Posterior cingulate gyrus (tissue), 11 donors: ENCODE results near the gene MAGI2.

Experiments
- DNase-seq, 10 donors: peaks; one replicate each; pipeline versions ENCODE4 v3.0.0 to v3.0.0-alpha.2; 2020 to 2021; ENCODE audit warnings: mixed read lengths in 3 of 10
- intact Hi-C: fragments of 100-400 bp; cut with DNase I; formaldehyde crosslinking; loops from one replicate; pipeline ENCODE4 v1.15.1; 2023

The MAGI2 gene

DNA sequence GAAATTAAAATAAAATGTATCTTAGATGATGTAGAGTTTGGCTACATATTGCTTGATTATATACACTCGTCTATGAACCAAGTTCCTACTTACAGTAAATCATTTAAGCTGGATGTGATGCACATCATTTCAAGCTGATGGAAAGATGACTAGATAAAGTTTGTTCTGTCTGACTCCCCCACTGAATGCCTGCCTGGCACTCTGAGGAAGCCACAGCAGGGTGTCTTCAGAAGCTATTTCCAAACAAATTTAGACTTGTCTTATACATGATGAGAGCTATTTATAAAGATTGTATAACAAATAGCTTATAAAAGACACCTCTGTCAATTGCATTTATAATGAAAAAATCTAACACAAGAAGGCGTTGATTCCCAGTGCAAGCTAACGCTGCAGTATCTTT is 741.4 kb downstream of the MAGI2 start:
- intact Hi-C loops = no loop called here
- DNase-seq = peak in 1 of 10 donors; percentile 54

DNA sequence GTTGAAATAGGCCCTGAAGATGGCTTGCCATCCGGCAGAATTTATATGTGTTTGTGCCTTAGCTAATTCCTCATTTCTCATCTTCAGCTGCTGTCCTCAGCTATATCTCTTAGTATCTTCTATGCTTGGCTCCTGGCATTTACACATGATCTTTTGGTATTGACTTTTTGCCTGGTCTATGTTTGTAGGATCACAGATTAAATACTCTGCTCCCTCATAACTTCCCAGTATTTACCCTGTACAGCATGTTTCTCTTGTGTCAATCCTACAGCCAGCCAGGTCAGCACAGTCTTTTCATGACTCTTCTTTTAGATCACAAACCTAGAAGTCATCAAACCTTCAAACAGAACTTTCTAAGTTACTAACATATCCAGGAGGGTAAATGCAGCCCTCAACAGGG is 743.8 kb downstream of the MAGI2 start:
- intact Hi-C loops = no loop called here
- no peak for DNase-seq

DNA sequence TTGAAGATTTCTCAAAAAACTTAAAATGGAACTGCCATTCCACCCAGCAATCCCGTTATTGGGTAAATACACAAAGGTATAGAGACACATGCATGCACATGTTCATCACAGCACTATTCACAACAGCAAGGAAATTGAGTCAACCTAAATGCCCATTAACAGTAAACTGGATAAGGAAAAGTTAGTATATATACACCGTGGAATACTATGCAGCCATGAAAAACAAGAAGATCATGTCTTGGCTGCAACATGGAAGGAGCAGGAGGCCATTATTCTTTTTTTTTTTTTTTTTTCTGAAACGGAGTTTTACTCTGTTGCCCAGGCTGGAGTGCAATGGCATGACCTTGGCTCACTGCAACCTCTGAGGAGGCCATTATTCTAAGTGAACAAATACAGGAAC is 749.0 kb downstream of the MAGI2 start:
- no peak for DNase-seq
- intact Hi-C loops = no loop called here

DNA sequence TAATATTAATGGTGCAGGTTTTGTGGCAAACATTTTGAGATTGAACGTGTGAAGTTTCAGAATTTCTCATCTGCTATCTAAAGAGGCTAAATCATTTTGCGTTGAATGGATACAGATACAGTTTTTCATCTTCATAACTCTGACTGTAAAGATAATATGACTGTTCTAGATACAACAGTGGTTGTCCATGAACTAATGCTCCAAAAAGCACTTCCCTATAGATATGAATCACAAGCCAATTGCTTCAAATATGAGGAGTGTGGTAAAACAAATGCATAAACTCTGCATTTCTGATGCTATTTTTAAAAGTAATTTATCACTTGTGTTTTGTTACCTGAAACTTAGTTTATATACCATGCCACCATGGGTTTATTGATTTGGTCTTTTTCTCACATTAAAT is 750.1 kb downstream of the MAGI2 start:
- intact Hi-C loops = no loop called here
- no peak for DNase-seq

DNA sequence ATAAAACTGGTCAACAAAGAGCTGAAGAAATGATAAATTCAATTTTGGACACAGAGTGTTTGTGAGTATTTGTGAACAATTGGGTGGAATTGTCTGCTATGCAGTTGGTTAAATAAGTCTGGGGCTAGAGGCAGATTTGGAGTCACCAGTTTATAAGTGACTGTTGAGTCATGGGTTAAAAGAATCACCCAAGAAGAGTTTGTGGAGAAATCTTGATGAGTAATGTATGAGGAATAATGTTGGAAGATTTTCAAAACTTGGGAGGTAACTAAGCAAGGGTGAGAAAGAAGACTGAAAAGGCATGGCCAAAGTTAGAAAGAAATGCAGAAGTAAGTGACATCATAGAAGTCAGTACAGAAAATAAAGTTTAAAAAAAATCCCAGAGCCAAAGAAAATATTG is 750.7 kb downstream of the MAGI2 start:
- no peak for DNase-seq
- intact Hi-C loops = no loop called here

DNA sequence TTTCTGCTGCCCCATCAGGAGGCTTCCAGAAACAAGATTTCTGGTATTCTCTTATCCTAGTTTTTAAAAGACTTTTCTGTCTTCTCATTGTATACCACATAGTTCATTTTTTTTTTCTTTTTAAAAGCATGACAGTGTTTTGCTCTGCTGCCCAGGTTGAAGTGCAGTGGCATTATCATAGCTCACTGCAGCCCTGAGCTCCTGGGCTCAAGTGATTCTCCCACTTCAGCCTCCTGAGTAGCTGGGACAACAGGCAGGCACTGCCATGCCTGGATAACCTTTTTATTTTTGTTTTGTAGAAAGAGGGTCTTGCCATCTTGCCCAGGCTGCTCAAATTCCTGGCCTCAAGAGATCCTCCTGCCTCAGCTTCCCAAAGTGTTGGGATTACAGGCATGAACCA is 757.6 kb downstream of the MAGI2 start:
- DNase-seq = no peak
- intact Hi-C loops = no loop called here

DNA sequence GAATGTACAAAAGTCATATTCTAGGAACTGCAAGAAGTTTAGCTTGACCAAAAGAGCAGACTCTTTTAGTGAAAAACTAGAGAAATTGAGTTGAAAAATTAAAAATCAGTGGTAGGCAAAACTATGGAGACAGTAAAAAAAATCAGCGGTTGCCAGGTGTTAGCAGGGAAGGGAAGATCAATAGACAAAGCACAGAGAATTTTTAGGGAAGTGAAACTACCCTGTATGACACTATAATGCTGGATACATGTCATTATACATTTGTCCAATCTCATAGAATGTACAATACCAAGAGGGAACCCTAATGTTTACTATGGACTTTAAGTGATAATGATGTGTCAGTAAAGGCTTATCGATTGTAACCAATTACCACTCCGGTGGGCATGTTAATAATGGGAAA is 761.9 kb downstream of the MAGI2 start:
- intact Hi-C loops = no loop called here

DNA sequence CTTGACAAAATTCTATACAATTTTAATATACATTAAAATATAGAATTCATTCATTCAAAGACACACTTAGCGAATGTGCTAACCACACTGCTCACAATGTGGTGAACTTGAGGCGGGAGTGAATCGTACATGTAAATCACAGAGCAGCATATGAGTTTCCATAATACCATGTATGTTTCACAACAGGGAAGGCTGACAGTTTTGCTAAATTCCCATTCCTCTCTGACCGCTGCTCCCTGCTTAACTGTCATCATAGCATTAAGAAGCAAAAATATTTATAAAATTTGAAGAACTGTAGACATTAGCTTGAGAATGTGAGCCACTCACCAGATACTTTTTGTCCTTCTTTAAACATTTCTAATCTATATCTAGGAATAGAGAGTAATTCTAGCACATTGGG is 763.3 kb downstream of the MAGI2 start:
- intact Hi-C loops = no loop called here
- DNase-seq = no peak

More for the DNA sequence above, 761.9 kb downstream of the MAGI2 start:
- DNase-seq = no peak

DNA sequence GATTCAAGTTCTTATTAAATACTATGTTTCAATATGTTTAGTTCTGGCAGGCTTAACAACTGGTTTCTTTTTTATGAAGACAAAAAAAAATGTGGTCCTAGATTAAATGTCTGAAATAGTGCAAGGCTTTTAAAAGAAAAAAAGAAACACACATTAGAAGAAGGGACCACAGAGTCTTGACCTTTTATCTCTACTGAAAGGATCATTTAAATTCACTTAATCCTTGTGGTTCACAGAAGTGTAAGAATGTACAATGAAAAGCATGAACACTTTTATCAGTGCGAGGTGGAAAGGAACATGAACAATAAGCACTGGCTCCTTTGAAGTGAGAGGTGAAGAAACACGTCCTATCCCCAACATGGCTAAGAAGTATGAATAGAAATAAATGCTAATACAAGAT is 765.1 kb downstream of the MAGI2 start:
- intact Hi-C loops = no loop called here
- no peak for DNase-seq

DNA sequence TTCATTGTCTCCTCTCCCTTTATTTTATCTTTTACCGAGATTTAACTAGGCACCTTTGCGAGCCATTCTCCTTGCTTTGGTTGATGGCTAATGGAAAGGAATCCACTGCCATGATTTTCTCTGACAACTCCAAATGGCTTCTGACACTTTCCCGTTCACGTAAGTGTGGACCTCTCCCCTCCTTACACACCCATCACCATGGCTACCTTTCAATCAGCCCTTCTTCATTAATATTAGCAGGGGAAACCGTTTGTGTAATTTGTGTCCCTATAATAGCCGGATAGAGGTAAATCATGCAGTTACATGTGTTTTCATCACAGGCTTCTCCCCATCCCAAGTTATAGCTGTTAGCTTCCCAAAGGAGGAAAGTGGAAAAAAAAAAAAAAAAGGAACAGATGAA is 767.3 kb downstream of the MAGI2 start:
- intact Hi-C loops = no loop called here

DNA sequence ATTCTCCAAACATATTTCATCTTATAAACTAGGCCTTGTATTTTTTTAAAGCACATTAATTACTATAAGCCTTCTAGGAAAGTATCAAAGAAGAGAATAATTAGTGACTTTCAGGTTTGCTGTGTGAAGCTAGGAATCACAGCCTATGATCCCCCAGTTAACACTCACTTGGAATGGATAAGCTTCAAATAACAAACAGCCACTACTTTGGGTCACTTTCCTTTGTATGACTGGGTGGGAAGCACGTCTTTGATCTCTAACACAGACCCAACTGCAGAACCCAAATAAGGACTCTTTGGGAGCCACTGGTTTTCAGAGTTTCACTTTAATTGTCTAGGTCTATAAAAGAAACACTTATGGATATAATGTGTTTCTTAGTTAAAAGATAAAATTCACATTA is 769.3 kb downstream of the MAGI2 start:
- no peak for DNase-seq
- intact Hi-C loops = no loop called here

More for the DNA sequence above, 767.3 kb downstream of the MAGI2 start:
- DNase-seq = no peak

DNA sequence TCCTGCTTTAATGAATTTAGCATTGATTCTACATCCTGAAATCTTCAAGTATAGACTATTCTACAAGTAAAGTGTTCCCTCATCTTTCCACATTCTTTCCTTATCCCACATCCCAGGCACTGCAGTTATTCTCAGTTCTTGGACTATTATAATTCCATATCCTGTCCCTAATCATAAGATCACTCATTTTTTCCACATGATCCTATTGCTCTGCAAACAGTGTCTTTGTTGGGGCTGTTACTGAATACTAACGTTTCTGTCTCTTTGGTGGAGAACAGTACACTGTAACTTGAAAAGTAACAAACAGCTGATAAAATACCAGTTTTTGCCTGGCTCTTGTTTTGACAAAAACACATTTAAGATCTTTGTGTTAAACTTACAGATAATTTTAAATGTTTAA is 769.9 kb downstream of the MAGI2 start:
- intact Hi-C loops = no loop called here

DNA sequence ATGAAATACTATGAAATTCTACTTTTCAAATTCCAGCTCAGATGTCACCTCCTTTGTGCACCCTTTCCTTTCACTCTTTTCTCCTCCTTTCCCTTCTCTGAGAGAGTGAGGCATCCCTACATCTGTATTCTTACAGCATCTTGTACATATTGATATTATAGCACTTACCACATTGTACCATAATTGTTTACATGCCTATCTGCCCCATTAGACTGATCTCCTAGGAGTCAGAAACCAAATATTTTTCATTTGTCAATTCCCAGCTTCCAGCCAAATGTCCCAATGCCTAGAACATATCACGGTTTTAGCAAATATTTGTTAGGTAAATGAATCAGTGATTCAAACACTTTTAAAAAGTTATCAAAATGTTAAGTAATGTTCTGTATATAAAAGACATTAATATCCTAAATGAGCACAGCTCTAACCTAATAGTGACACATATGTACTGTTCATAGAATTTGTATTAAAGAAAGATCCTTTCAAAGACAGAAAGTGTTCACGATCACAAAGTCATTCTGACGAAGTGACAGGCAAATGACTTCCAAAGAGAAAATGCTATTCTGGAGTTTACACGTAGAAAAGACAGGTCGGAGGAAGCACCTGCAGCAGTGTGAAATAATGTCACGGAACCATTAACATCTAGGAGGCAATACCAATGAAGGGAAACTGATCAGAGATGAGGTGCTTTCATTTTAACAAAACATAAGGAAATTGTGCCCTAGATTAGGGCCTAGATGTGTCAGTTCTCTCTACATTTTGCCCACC is 774.2 kb downstream of the MAGI2 start:
- intact Hi-C loops = no loop called here
- no peak for DNase-seq

More for the DNA sequence above, 769.9 kb downstream of the MAGI2 start:
- no peak for DNase-seq

DNA sequence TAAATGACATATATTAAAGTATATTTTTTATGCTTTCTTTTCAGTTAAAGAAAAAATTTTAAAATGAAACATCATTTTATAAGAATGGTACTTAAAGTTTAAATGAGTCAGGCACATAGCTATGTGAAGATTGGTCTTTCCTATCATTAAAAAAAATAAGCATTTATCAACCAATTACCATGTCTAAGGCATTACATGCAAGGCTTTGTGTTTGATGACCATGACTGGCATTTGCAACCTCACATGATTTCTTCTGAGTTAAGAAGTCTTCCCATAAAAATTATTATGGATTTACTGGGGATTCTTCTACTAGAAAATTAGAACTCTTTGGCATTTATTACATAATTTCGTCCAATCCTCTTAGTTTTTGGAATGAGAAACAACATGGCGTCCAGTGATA is 776.1 kb downstream of the MAGI2 start:
- intact Hi-C loops = no loop called here
- no peak for DNase-seq

DNA sequence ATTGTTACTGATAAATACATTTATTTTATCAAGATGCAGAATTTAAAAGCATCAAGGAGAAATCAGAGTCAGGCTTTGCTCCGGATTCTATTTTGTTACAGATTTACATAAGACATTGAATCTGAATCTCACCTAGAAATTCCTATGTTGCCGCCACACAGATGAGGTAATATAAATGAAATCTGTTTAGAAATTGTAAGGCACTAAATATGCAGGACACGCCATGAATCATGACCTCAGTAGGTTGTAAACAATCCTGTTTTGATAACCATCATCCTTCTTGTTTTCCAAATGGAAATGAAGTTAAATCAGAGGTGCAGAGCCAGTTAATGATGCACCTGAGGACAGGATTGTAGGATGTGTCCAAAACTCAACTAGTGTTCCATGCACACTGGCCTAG is 778.0 kb downstream of the MAGI2 start:
- DNase-seq = no peak
- intact Hi-C loops = no loop called here

DNA sequence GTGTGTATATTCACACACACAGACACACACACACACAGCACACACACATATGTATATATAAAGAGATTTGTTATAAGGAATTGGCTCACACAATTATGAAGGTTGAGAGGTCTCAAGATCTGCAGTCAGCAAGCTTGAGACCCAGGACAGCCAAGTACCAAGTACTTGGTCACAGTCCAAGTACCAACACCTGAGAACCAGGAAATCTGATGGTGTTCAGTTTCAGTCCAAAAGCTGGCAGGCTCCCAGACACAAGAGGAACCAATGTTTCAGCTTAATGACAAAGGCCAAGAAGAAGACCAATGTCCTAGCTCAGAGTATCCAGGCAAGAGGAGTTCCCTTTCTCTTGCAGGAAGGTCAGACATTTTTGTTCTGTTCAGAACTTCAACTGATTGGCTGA is 780.2 kb downstream of the MAGI2 start:
- intact Hi-C loops = no loop called here
- no peak for DNase-seq

DNA sequence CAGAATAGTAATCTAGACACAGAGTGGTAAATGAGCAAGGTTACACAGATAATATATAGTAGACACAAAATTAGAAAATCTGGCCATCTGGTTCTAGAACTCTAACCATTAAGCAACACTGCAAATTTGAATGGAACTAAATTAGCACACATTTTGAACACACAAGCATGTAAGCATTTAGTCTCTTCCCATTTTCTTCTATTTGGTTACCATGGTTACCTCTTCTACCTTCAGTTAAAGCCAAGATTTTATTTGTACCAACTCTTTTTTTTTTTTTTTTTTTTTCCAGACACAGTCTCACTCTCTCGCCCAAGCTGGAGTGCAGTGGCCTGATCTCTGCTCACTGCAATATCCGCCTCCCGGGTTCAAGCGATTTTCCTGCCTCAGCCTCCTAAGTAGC is 790.5 kb downstream of the MAGI2 start:
- intact Hi-C loops = no loop called here
- no peak for DNase-seq

DNA sequence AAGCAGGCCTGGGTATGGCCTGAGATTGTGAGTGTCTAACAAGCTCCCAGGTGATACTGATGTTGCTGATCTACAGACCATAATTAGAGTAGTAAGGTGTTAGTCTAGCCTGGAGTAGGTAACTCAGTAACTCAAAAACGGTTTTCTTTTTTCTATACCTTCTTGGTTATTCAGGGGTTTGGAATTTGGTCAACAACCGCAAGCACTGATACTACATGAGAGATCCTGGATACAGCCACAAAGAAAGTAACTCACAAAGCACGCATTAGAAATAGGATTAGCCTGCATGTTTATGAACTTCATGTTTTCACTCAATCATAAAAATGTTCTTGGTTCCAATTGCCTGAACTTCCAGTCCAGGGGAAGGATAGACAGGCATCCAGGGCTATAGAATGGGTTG is 803.5 kb downstream of the MAGI2 start:
- intact Hi-C loops = no loop called here
- no peak for DNase-seq

DNA sequence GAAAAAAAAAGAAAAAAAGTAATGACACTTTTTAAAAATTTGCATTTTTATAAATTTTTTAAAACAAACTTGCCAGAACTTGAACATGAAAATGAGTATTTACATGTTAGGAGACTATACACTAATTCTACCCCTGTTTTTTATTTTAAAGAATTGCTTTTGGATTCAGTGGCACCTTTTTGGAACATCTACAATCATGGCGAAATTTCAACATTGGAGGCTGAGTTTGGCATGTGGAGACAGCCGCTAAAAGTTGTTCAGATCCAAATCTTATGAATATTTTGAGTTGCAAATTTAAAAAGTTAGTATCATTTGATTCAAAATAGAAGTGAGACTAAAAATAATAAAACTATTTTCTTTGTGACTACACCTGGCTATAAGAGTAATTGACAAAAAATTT is 804.2 kb downstream of the MAGI2 start:
- DNase-seq = no peak
- intact Hi-C loops = no loop called here

DNA sequence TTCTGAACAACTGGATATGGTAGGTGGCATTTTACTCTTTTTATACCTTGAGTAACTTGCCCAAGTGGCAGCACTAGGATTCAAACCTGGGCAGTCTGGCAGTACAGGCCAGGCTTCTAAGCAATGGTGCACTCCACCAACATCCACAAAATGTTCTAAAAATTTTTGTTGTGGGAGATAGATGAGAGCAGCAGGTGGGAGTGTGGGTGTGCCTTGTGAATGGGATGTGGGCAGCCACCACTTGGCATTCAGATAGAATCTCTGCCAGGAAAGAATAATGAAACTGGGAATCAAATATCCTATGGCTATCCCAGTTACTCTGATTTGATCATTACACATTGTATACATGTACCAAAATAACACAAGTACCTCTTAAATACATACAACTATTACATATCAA is 810.7 kb downstream of the MAGI2 start:
- intact Hi-C loops = no loop called here
- DNase-seq = peak in 1 of 10 donors; percentile 37

DNA sequence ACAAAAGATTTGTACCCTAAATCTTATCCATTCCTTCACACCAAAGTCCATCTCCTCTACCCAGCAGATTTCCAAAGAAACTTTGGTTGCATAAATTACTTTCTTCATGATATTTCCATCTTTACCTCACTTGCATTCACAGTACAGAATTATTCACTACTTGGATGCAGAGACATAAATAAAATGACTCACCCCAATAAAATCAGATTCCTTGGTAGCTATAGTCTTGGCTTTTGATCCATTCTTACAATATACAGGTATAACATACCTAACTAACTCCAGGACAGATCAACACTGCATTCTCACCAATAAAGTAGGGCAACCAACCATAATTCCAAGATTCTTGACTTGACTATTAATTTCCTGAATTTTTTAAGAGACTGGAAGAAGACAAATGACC is 815.1 kb downstream of the MAGI2 start:
- no peak for DNase-seq
- intact Hi-C loops = no loop called here

DNA sequence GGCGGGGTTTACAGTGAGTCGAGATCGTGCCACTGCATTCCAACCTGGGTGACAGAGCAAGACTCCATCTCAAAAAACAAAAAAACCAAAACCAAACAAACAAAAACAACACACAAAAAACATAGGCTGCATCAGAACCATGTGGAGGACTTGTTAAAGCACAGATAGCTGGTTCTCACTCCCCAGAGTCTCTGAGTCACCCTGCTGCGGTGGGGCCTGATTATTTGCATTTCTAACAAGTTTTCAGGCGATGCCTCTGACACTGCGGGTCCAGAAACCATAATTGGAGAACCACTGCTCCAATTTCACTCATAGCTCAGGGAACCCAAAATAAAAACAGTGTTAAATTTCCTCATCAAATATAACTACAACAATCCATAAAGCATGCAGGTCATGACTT is 816.7 kb downstream of the MAGI2 start:
- intact Hi-C loops = no loop called here
- no peak for DNase-seq
